OCI-LY3 (cell line): ENCODE measurements around the gene CHN1.

Experiments
- H2AFZ ChIP-seq: fragments of 200-600, 300-600 bp; shearing (Covaris generic); 2 replicates; pipeline ENCODE4 v1.6.0; 2014; ENCODE audit warnings: antibody characterized with exemption, low read depth, low read length
- H3K27ac ChIP-seq: fragments of 200-600, 300-600 bp; sonication (generic); 2 replicates; pipeline ENCODE4 v1.5.1; 2014; ENCODE audit warnings: mild to moderate bottlenecking, low read length, moderate library complexity, mixed read lengths
- H3K27me3 ChIP-seq: fragments of 200-600, 300-600 bp; sonication (generic); 2 replicates; pipeline ENCODE4 v1.6.1; 2014; ENCODE audit warnings: low read depth, low read length, mixed read lengths
- H3K36me3 ChIP-seq: fragments of 200-600, 300-600 bp; sonication (generic); replicated peaks from 2 replicates; pipeline ENCODE3; 2014; ENCODE audit warnings: low read depth, low read length, mixed read lengths
- H3K4me1 ChIP-seq: fragments of 300-600, 200-600 bp; sonication (generic); 2 replicates; pipeline ENCODE4 v1.6.1; 2014; ENCODE audit warnings: low read length, mixed read lengths
- H3K4me2 ChIP-seq: fragments of 200-600, 300-600 bp; sonication (generic); 2 replicates; pipeline ENCODE4 v1.6.1; 2014; ENCODE audit warnings: low read length, mixed read lengths
- H3K4me3 ChIP-seq: fragments of 300-600, 200-600 bp; sonication (generic); 2 replicates; pipeline ENCODE4 v1.5.1; 2014; ENCODE audit warnings: antibody characterized with exemption, mild to moderate bottlenecking, low read length, moderate library complexity
- H3K79me2 ChIP-seq: fragments of 300-600, 200-600 bp; shearing (Covaris generic); 2 replicates; pipeline ENCODE4 v1.6.1; 2014; ENCODE audit warnings: mild to moderate bottlenecking, low read length, mixed read lengths
- H3K9ac ChIP-seq: fragments of 300-600, 200-600 bp; shearing (Covaris generic); 2 replicates; pipeline ENCODE4 v1.6.0; 2014; ENCODE audit warnings: mild to moderate bottlenecking, low read length, moderate library complexity
- H3K9me3 ChIP-seq: fragments of 200-600, 300-600 bp; shearing (Covaris generic); 2 replicates; pipeline ENCODE4 v1.6.1; 2014; ENCODE audit warnings: low read length, mixed read lengths; ENCODE audit not compliant: insufficient read depth
- H4K20me1 ChIP-seq: fragments of 200-600, 300-600 bp; sonication (generic); 2 replicates; pipeline ENCODE4 v1.6.1; 2016; ENCODE audit warnings: low read length, mixed read lengths; ENCODE audit not compliant: insufficient read depth
- EZH2phosphoT487 ChIP-seq: fragments of 200-600 bp; shearing (Covaris generic); IDR thresholded peaks from 2 replicates; pipeline ENCODE4 v1.6.1; 2018; ENCODE audit warnings: antibody characterized with exemption, mixed run types, low read depth
- TF ChIP-seq, protein P1 (sequence below): fragments of 200-600, 300-600 bp; sonication (generic); IDR thresholded peaks from 2 replicates; pipeline ENCODE4 v1.5.1; 2014; ENCODE audit warnings: antibody characterized with exemption, low read length, low read depth

Gene CHN1

GRCh38 chr2:175011505-175011904 is 6.3 kb upstream of the CHN1 start:
- peaks cover 4% of the 10 kb centered on the region; the same call in 1 of the 2 replicates for H3K4me1 ChIP-seq
- TF ChIP-seq EZH2phosphoT487: no peak
- TF ChIP-seq, protein P1, sequence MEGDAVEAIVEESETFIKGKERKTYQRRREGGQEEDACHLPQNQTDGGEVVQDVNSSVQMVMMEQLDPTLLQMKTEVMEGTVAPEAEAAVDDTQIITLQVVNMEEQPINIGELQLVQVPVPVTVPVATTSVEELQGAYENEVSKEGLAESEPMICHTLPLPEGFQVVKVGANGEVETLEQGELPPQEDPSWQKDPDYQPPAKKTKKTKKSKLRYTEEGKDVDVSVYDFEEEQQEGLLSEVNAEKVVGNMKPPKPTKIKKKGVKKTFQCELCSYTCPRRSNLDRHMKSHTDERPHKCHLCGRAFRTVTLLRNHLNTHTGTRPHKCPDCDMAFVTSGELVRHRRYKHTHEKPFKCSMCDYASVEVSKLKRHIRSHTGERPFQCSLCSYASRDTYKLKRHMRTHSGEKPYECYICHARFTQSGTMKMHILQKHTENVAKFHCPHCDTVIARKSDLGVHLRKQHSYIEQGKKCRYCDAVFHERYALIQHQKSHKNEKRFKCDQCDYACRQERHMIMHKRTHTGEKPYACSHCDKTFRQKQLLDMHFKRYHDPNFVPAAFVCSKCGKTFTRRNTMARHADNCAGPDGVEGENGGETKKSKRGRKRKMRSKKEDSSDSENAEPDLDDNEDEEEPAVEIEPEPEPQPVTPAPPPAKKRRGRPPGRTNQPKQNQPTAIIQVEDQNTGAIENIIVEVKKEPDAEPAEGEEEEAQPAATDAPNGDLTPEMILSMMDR: no peak
- H2AFZ ChIP-seq: no peak overlapping the region
- no peak overlapping the region for H3K9ac ChIP-seq
- H3K4me3 ChIP-seq: no peak overlapping the region
- H3K36me3 ChIP-seq: no peaks in the 10 kb centered on the region
- H3K9me3 ChIP-seq: no peaks in the 10 kb centered on the region
- H3K4me2 ChIP-seq: no peak overlapping the region
- no peaks in the 10 kb centered on the region for H4K20me1 ChIP-seq
- H3K79me2 ChIP-seq: no peaks in the 10 kb centered on the region
- peaks cover 22% of the 10 kb centered on the region for H3K27me3 ChIP-seq
- no peak overlapping the region for H3K27ac ChIP-seq

DNA sequence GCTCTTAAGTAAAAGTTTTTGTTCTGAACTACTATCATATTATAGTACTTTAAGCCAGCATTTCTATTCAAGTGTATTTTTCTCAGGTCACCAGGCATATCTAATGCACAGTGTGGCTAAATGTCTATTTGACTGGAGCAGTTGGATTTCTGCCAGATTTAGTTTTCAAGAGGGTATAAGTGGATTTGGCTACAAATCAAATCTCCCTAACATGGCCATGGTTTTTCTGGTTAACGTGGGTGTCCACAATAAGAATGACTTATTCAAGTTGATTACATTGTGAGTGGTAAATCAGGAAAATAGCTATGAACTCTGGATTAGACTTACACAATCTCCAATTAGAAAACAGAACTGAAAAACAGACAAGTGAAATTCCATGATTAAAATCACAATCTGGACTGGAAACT is 5.7 kb upstream of the CHN1 start:
- Histone ChIP-seq H4K20me1 (no peaks in the 10 kb centered on the region), H2AFZ (no peak overlapping the region), H3K27ac (no peak overlapping the region), H3K9ac (no peak overlapping the region), H3K36me3 (no peaks in the 10 kb centered on the region), H3K4me3 (no peak overlapping the region), H3K79me2 (no peaks in the 10 kb centered on the region), H3K4me2 (no peak overlapping the region), H3K9me3 (no peaks in the 10 kb centered on the region), H3K27me3 (peaks cover 27% of the 10 kb centered on the region), H3K4me1 (peaks cover 5% of the 10 kb centered on the region)
- TF ChIP-seq, protein P1: no peak
- TF ChIP-seq EZH2phosphoT487: no peak

DNA sequence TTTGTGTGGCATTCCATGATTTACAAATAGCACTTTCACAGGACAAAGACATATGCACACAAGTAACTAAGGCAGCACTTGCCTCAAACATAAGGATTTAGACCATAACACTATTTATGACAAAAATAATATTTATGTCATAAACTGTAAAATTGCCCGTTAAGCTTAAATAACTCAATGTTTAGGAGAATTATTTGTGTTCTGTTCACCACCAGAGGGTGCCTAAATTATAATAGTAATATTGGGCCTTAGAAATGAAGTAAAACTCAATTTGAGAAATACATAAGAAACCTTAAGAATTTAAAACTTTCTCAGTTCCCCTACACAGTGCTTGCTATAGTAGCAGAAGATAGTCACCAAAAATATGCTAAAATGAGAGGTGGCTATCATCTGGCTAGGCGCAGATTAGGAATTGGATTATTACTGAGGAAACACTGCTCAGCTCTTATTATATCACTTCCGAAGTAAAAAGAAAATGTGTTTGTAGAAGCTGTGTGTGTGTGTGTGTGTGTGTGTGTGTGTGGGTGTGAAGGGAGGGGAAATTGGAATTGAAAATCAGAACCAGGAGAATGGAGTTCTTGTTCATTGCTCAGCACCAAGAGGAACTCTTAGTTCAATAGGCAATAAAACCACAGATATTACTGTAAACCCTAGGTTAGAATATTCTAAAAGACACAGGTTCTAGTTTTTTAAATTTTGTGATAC is 4.9 kb upstream of the CHN1 start:
- H3K4me3 ChIP-seq: no peak overlapping the region
- H3K27ac ChIP-seq: no peak overlapping the region
- no peak for TF ChIP-seq EZH2phosphoT487
- H2AFZ ChIP-seq: no peak overlapping the region
- H3K9me3 ChIP-seq: no peaks in the 10 kb centered on the region
- no peak overlapping the region for H3K9ac ChIP-seq
- peaks cover 9% of the 10 kb centered on the region for H3K4me1 ChIP-seq
- peaks cover 31% of the 10 kb centered on the region for H3K27me3 ChIP-seq
- H4K20me1 ChIP-seq: no peaks in the 10 kb centered on the region
- no peaks in the 10 kb centered on the region for H3K36me3 ChIP-seq
- H3K4me2 ChIP-seq: no peak overlapping the region
- H3K79me2 ChIP-seq: no peaks in the 10 kb centered on the region

DNA sequence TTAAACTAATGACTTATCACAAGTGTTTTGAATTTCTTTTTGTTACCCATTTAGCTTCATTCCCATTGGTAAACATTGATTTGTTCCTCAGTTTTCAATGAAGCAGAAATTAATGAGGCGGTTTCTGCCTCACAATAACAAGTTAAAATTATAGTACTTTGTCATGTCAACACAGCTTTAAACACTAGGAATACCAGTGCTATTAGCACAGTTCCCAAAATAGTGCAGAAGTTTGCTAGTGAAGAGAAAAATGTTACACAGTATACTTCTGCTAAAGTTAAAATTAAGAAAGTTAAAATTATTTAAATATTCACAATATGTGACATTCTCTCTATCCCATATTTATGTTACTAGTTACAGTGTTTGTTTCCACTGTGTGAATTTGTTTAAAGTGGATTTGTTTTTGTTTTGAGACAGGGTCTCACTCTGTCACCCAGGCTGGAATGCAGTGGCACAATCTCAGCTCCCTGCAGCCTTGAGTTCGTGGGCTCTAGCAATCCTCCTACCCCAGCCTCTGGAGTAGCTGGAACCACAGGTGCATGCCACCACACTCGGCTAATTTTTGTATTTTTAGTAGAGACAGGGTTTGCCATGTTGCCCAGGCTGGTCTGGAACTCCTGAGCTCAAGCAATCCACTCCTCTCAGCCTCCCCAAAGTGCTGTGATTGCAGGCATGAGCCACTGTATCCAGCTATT is 3.8 kb upstream of the CHN1 start:
- Histone ChIP-seq H3K36me3 (no peaks in the 10 kb centered on the region), H3K4me3 (no peak overlapping the region), H3K9me3 (no peaks in the 10 kb centered on the region), H3K27me3 (peaks cover 36% of the 10 kb centered on the region), H3K27ac (no peak overlapping the region), H3K4me2 (no peak overlapping the region), H3K4me1 (peaks cover 12% of the 10 kb centered on the region), H2AFZ (no peak overlapping the region), H4K20me1 (no peaks in the 10 kb centered on the region), H3K79me2 (no peaks in the 10 kb centered on the region), H3K9ac (no peak overlapping the region)
- TF ChIP-seq EZH2phosphoT487: no peak

- Histone ChIP-seq H3K79me2 (no peaks in the 10 kb centered on the region), H2AFZ (no peak overlapping the region), H3K4me3 (no peak overlapping the region), H3K4me1 (peaks cover 12% of the 10 kb centered on the region), H3K36me3 (no peaks in the 10 kb centered on the region), H3K9ac (no peak overlapping the region), H4K20me1 (no peaks in the 10 kb centered on the region), H3K27ac (no peak overlapping the region), H3K9me3 (no peaks in the 10 kb centered on the region), H3K27me3 (peaks cover 45% of the 10 kb centered on the region), H3K4me2 (no peak overlapping the region)
- TF ChIP-seq, protein P1: no peak
- TF ChIP-seq EZH2phosphoT487: no peak
These were observed 2.8 kb upstream of the CHN1 start for GRCh38 chr2:175008009-175008408.
